Measurements from ENCODE around the gene OR7A5.
"Not testable (repeated sequence)": the region's sequence is repeated elsewhere in the genome, so short reads cannot be mapped to it uniquely, and the experiment has no call there.

OR7A5 gene

DNA sequence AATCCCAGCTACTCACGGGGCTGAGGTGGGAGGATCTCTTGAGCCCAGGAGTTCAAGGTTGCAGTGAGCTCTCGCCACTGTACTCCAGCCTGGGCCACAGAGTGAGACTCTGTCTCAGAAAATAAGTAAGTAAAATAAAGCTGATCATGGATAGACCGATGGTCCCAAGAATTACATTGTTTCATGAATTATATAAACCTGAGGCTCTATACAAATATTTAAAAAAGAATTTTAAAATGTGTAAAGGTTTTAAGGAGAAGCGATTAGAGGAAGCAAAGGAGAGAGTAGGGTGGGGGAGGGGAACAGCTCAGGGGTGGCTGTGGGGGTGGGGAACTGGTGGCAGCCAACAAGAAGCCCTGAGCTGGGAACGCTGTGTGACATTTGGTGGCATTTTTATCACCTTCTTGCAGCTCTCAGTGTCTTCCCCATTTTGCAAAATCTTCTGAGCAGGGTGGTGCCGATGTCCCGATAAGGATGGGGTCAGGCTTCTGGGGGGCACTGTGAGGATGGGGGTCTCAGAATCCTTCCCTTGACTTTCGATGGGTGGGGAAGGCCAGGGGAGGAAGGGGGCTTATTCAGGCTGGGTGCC, 51.5 kb downstream of the OR7A5 start:
- H3K9ac ChIP-seq (ENCODE audit: low read length); H3K27me3 ChIP-seq (replicated peaks; ENCODE audit: control insufficient read depth, insufficient read depth, low read length); H3K36me3 ChIP-seq (ENCODE audit: control insufficient read depth, insufficient read depth, low read length, severe bottlenecking); H3K9me3 ChIP-seq (ENCODE audit: control insufficient read depth, low read length); H3K4me1 ChIP-seq (ENCODE audit: control insufficient read depth, insufficient read depth, low read length); DNase-seq (ENCODE audit: low read depth); H3K4me3 ChIP-seq (ENCODE audit: low read length): not testable (repeated sequence)

DNA sequence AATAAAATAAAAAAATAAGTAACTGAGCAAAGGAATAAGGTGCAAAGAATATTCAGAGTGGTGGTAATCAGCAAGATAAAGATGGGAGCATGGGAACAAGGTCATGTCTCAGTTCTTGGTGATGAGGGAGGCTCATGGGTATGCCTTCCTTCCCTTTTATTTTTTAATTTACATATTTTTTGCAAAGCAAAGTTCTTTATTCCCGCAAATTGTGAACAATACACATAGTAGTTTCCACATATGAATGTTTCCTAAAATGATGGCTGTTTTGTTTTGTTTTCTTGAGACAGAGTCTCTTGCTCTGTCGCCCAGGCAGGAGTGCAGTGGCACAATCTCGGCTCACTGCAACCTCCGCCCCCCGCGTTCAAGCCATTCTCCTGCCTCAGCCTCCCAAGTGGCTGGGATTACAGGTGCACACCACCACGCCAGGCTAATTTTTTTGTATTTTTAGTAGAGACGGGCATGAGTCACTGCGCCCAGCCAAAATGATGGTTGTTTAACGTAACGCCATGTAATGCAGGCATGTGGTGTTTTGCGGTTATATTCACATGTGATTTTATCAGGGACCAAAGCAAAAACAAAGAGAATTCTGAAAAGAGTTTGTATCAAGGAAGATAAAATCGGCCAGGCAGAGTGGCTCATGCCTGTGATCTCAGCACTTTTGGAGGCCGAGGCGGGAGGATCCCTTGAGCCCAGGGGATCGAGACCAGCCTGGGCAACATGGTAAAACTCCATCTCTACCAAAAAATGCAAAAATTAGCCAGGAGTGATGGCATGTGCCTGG, 52.2 kb downstream of the OR7A5 start:
- Histone ChIP-seq H3K9me3 (ENCODE audit: control insufficient read depth, low read length) (no peaks in the 10 kb centered on the region), H3K4me3 (ENCODE audit: low read length) (no peak overlapping the region), H3K4me1 (ENCODE audit: control insufficient read depth, insufficient read depth, low read length) (no peaks in the 10 kb centered on the region), H3K27me3 (replicated peaks; ENCODE audit: control insufficient read depth, insufficient read depth, low read length) (no peaks in the 10 kb centered on the region), H3K9ac (ENCODE audit: low read length) (no peak overlapping the region), H3K36me3 (ENCODE audit: control insufficient read depth, insufficient read depth, low read length, severe bottlenecking) (no peaks in the 10 kb centered on the region)
- no peak for DNase-seq (ENCODE audit: low read depth)

DNA sequence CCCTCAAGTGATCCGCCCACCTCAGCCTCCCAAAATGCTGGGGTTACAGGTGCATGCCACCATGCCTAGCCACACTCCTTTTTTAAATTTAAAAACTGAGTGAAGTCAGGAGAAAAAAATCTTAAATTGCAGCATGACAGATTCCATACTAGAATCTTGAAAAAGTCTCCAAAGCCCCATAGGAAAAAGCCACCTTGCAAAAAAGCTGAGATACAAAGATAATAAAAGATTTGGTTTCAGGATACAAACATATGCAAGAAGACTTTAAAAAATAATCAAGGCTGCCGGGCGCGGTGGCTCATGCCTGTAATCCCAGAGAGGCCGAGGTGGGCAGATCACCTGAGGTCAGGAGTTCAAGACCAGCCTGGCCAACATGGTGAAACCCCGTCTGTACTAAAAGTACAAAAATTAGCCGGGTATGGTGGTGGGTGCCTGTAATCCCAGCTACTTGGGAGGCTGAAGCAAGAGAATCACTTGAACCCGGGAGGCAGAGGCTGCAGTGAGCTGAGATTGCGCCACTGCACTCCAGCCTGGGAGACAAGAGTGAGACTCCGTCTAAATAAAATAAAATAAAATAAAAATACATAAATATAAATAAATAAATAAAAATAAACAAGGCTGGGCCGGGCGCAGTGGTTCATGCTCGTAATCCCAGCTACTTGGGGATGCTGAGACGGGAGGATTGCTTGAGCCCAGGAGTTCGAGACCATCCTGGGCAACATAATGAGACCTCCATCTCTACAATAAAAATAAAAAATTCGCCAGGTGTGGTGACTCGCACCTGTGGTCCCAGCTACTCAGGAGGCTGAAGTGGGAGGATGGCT, 53.1 kb downstream of the OR7A5 start:
- not testable (repeated sequence) for H3K9me3 ChIP-seq (ENCODE audit: control insufficient read depth, low read length); H3K4me1 ChIP-seq (ENCODE audit: control insufficient read depth, insufficient read depth, low read length); H3K4me3 ChIP-seq (ENCODE audit: low read length); DNase-seq (ENCODE audit: low read depth); H3K36me3 ChIP-seq (ENCODE audit: control insufficient read depth, insufficient read depth, low read length, severe bottlenecking); H3K27me3 ChIP-seq (replicated peaks; ENCODE audit: control insufficient read depth, insufficient read depth, low read length); H3K9ac ChIP-seq (ENCODE audit: low read length)

DNA sequence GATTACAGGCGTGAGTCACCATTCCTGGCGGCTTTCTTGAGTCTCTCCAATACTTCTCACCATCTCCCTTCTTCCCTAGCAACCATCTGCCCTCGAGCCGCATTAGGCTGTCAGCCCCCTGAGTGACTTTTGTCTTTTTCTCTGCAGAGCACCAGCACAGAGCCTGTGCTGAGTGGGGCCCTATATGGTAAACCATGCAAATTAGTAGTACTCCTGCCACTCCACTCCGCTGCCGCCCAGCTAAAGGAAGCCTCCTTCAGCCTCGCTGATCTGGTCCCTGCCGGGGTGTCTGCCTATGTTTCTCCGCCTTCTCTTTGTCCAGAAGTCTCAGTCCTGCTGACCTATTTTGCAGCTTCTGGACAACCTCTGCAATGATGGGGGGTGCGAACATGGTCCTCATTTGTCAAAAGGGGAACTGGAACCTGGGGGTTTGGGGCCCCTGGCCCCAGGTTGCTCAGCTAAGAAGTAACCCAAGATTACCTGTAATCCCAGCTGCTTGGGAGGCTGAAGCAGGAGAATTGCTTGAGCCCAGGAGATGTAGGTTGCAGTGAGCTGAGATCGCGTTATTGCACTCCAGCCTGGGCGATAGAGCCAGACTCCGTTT, 54.3 kb downstream of the OR7A5 start:
- not testable (repeated sequence) for DNase-seq (ENCODE audit: low read depth); H3K27me3 ChIP-seq (replicated peaks; ENCODE audit: control insufficient read depth, insufficient read depth, low read length); H3K4me3 ChIP-seq (ENCODE audit: low read length); H3K9ac ChIP-seq (ENCODE audit: low read length); H3K9me3 ChIP-seq (ENCODE audit: control insufficient read depth, low read length); H3K4me1 ChIP-seq (ENCODE audit: control insufficient read depth, insufficient read depth, low read length); H3K36me3 ChIP-seq (ENCODE audit: control insufficient read depth, insufficient read depth, low read length, severe bottlenecking)

DNA sequence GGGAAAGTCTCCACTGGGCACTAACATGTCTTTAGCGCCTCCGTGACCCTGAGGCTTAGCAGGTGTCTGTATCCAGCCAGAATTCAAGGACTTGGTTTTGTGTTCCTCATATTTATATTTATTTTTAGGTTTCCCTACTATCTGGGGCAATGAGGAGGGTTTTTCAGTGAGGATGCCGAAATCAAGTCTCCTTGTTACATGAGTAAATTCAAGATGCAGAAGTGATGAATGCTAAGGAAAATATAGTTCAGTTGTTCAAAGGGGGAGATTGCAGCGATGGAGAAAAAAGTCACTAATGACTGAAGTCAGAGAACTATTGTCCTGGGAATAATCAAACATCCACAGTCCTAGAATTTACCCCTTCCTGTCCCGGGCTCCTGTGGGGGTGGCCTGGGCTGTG, 55.8 kb downstream of the OR7A5 start:
- no peak for DNase-seq (ENCODE audit: low read depth)
- Histone ChIP-seq H3K4me1 (ENCODE audit: control insufficient read depth, insufficient read depth, low read length) (no peaks in the 10 kb centered on the region), H3K4me3 (ENCODE audit: low read length) (no peak overlapping the region), H3K36me3 (ENCODE audit: control insufficient read depth, insufficient read depth, low read length, severe bottlenecking) (no peaks in the 10 kb centered on the region), H3K27me3 (replicated peaks; ENCODE audit: control insufficient read depth, insufficient read depth, low read length) (peaks cover 4% of the 10 kb centered on the region), H3K9me3 (ENCODE audit: control insufficient read depth, low read length) (no peaks in the 10 kb centered on the region), H3K9ac (ENCODE audit: low read length) (no peak overlapping the region)

DNA sequence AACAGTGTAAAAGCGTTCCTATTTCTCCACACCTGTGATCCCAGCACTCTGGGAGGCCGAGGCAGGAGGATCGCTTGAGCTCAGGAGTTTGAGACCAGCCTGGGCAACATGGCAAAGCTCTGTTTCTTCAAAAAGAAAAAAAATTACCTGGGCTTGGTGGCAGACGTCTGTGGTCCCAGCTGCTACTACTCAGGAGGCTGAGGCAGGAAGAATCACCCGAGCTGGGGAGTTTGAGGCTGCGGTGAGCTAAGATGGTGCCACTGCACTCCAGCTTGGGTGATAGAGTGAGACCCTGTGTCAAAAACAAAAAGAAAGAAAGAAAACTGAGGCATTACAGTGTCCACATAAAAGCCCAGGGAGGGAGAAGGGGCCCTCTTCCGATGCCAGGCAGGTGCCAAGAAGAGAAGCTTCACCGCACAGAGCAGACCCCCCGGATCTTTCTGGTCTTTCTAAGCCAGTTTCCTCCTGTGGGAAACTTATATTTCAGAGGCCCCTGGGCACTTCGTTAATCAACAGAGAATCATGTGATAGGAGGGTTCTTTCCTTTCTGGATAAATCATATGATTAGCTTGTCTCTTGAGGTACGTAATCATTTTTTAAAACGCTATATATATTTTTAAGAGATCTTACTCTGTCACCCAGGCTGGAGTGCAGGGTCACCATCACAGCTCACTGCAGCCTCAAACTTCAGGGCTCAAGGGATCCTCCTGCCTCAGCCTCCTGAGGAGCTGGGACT, 56.7 kb downstream of the OR7A5 start, which contains the start of gene ADGRE2:
Gene ADGRE2 (minus strand): TSS at position 451 of the 736 bp plus-strand sequence. CDS start 1,804 bp downstream, outside the sequence.
- not testable (repeated sequence) for H3K27me3 ChIP-seq (replicated peaks; ENCODE audit: control insufficient read depth, insufficient read depth, low read length); H3K4me3 ChIP-seq (ENCODE audit: low read length); H3K4me1 ChIP-seq (ENCODE audit: control insufficient read depth, insufficient read depth, low read length); H3K36me3 ChIP-seq (ENCODE audit: control insufficient read depth, insufficient read depth, low read length, severe bottlenecking); H3K9ac ChIP-seq (ENCODE audit: low read length); H3K9me3 ChIP-seq (ENCODE audit: control insufficient read depth, low read length); DNase-seq (ENCODE audit: low read depth)

DNA sequence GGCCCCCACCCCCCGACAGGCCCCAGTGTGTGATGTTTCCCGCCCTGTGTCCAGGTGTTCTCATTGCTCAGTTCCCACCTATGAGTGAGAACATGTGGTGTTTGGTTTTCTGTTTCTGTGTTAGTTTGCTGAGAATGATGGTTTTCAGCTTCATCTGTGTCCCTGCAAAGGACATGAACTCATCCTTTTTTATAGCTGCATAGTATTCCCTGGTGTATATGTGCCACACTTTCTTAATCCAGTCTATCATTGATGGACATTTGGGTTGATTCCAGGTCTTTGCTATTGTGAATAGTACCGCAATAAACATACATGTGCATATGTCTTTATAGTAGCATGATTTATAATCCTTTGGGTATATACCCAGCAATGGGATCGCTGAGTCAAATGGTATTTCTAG, 57.3 kb downstream of the OR7A5 start:
- H3K4me3 ChIP-seq (ENCODE audit: low read length); H3K4me1 ChIP-seq (ENCODE audit: control insufficient read depth, insufficient read depth, low read length); H3K9ac ChIP-seq (ENCODE audit: low read length); H3K36me3 ChIP-seq (ENCODE audit: control insufficient read depth, insufficient read depth, low read length, severe bottlenecking); DNase-seq (ENCODE audit: low read depth); H3K27me3 ChIP-seq (replicated peaks; ENCODE audit: control insufficient read depth, insufficient read depth, low read length); H3K9me3 ChIP-seq (ENCODE audit: control insufficient read depth, low read length): not testable (repeated sequence)
